Endothelial cell of umbilical vein (primary cell): Measurements from ENCODE around the gene LANCL2. TPM values are rescaled to one million over a fixed set of nuclear protein-coding genes. Genes with fewer than 3 reads are reported as not detected.

Experiments
- BruUV-seq: library from RNA; stranded (reverse); fragments of 400-500 nt; replicated peaks from 2 replicates; lab custom pipeline; 2021; lab: Mats Ljungman, UMichigan
- CTCF ChIA-PET: fragments of 300-600, 350-600 bp; sonication (Branson Sonifier 250); formaldehyde crosslinking; loops from one replicate; lab custom pipeline; 2021; ENCODE audit warnings: antibody characterized with exemption, inconsistent platforms; lab: Charles Lee
- POLR2A ChIA-PET: fragments of 300-600, 350-600 bp; sonication (Branson Sonifier 250); formaldehyde crosslinking; loops from one replicate; lab custom pipeline; 2021; ENCODE audit warnings: antibody characterized with exemption, inconsistent platforms; lab: Charles Lee
- DNase-seq: peaks from one replicate; pipeline ENCODE4 v3.0.0-alpha.2; 2011; ENCODE audit warnings: low read depth, low spot score
- FAIRE-seq: peaks from 2 replicates; lab custom pipeline; 2011; peaks lifted over from hg19 to GRCh38; lab: Jason Lieb, UNC
- H2AFZ ChIP-seq: 2 replicates; pipeline ENCODE4 v1.6.0; 2012; ENCODE audit warnings: low read depth, low read length, control low read depth, inconsistent platforms
- H3K27ac ChIP-seq: 2 replicates; pipeline ENCODE4 v1.5.1; 2011; ENCODE audit warnings: low read depth, mild to moderate bottlenecking, control low read depth, low read length, moderate library complexity; ENCODE audit not compliant: insufficient read depth
- H3K27me3 ChIP-seq, 2 experiments: 2 replicates each; pipeline versions ENCODE4 v1.6.0 to v1.6.1; 2011; ENCODE audit warnings: low read length in 2 of 2, mixed read lengths in 1 of 2; ENCODE audit not compliant: control insufficient read depth in 2 of 2, insufficient read depth in 2 of 2
- H3K36me3 ChIP-seq, 2 experiments: 2 replicates in 1 of 2; 3 replicates in 1 of 2; pipeline ENCODE4 v1.5.1; 2011; ENCODE audit warnings: low read length in 2 of 2, mild to moderate bottlenecking in 1 of 2, moderate library complexity in 1 of 2; ENCODE audit not compliant: control insufficient read depth in 2 of 2, insufficient read depth in 2 of 2; ENCODE audit errors: extremely low read depth in 1 of 2
- H3K4me1 ChIP-seq: 3 replicates; pipeline ENCODE4 v1.5.1; 2011; ENCODE audit warnings: mild to moderate bottlenecking, low read length; ENCODE audit not compliant: control insufficient read depth, insufficient read depth; ENCODE audit errors: extremely low read depth
- H3K4me2 ChIP-seq: 2 replicates; pipeline ENCODE4 v1.6.1; 2011; ENCODE audit warnings: low read length, control low read depth, mixed read lengths; ENCODE audit not compliant: insufficient read depth
- H3K4me3 ChIP-seq, 3 experiments: fragments of 200-600 bp in 1 of 3; sonication (generic), shearing (Covaris generic) in 1 of 3; replicated peaks in 1 of 3; 2 replicates each; pipeline ENCODE4 v1.5.1; 2011 to 2016; ENCODE audit warnings: control low read depth in 3 of 3, low read length in 3 of 3, mild to moderate bottlenecking in 2 of 3, inconsistent platforms in 1 of 3, low read depth in 1 of 3, moderate library complexity in 1 of 3; ENCODE audit not compliant: insufficient read depth in 1 of 3
- H3K79me2 ChIP-seq: 2 replicates; pipeline ENCODE4 v1.6.0; 2012; ENCODE audit warnings: low read length, inconsistent platforms; ENCODE audit not compliant: control insufficient read depth, insufficient read depth
- H3K9ac ChIP-seq: replicated peaks from 2 replicates; pipeline ENCODE3; 2011; ENCODE audit warnings: low read length, control low read depth; ENCODE audit not compliant: insufficient read depth; ENCODE audit errors: extremely low read depth
- H3K9me1 ChIP-seq: replicated peaks from 3 replicates; pipeline ENCODE4 v1.6.0; 2011; ENCODE audit warnings: mild to moderate bottlenecking, low read length; ENCODE audit not compliant: control insufficient read depth, insufficient read depth; ENCODE audit errors: extremely low read depth
- H3K9me3 ChIP-seq: replicated peaks from 2 replicates; pipeline ENCODE4 v1.5.1; 2012; ENCODE audit warnings: low read length, inconsistent platforms; ENCODE audit not compliant: control insufficient read depth, insufficient read depth
- H4K20me1 ChIP-seq: replicated peaks from 2 replicates; pipeline ENCODE3; 2011; ENCODE audit warnings: mild to moderate bottlenecking, low read length; ENCODE audit not compliant: control insufficient read depth, insufficient read depth; ENCODE audit errors: extremely low read depth
- CTCF ChIP-seq, 2 donors: IDR thresholded peaks; 1 replicate in 1 of 2; 2 replicates in 1 of 2; pipeline ENCODE4 v1.5.1; 2011; ENCODE audit warnings: low read length in 2 of 2, mild to moderate bottlenecking in 2 of 2, moderate library complexity in 2 of 2, control low read depth in 1 of 2, inconsistent platforms in 1 of 2, low read depth in 1 of 2; ENCODE audit not compliant: insufficient read depth in 1 of 2; ENCODE audit errors: extremely low read depth in 1 of 2
- EZH2 ChIP-seq: IDR thresholded peaks from 2 replicates; pipeline ENCODE4 v1.6.1; 2012; ENCODE audit warnings: borderline replicate concordance, low read depth, mild to moderate bottlenecking, moderate library complexity, low read length, inconsistent platforms; ENCODE audit not compliant: severe bottlenecking
- FOS ChIP-seq: IDR thresholded peaks from 2 replicates; pipeline ENCODE4 v1.6.1; 2011; ENCODE audit warnings: mild to moderate bottlenecking, low read length, moderate library complexity, borderline replicate concordance; ENCODE audit not compliant: insufficient read depth
- GATA2 ChIP-seq: IDR thresholded peaks from 2 replicates; pipeline ENCODE4 v1.7.0; 2011; ENCODE audit warnings: low read depth, mild to moderate bottlenecking, moderate library complexity, mixed read lengths, low read length; ENCODE audit not compliant: insufficient read length, insufficient read depth
- JUN ChIP-seq: IDR thresholded peaks from 2 replicates; pipeline ENCODE4 v1.6.1; 2011; ENCODE audit warnings: borderline replicate concordance, low read depth; ENCODE audit not compliant: insufficient read length, insufficient read depth
- MAX ChIP-seq: IDR thresholded peaks from 2 replicates; pipeline ENCODE4 v1.6.1; 2011; ENCODE audit not compliant: insufficient read depth, insufficient read length
- MYC ChIP-seq: IDR thresholded peaks from one replicate; pipeline ENCODE4 v1.6.1; 2011; ENCODE audit warnings: mild to moderate bottlenecking, low read depth, low read length
- POLR2A ChIP-seq: IDR thresholded peaks from 2 replicates; pipeline ENCODE4 v1.6.1; 2012; ENCODE audit warnings: low read depth, mild to moderate bottlenecking, control low read depth, low read length
- POLR2AphosphoS5 ChIP-seq: IDR thresholded peaks from 2 replicates; pipeline ENCODE4 v1.6.1; 2012; ENCODE audit warnings: low read depth, mild to moderate bottlenecking, control low read depth, low read length, moderate library complexity; ENCODE audit not compliant: insufficient read depth
- dilution Hi-C: fragments of 300-500 bp; cut with MboI; formaldehyde crosslinking; loops from one replicate; pipeline ENCODE4 v1.15.0; 2019; ENCODE audit warnings: low sequenced_read_pairs; ENCODE audit not compliant: extremely low pct_ligation_motif_present
- intact Hi-C: fragments of 100-400 bp; cut with micrococcal nuclease; formaldehyde crosslinking; loops from one replicate; pipeline ENCODE4 v1.10.0; 2022
- polyA plus RNA-seq, 4 experiments: library from polyadenylated mRNA; depleted of rRNA in 3 of 4; stranded (reverse) in 3 of 4; unstranded in 1 of 4; fragments of >200 nt; gene quantifications; 2 replicates each; pipeline versions ENCODE4 v1.2.1 to v1.2.3, GENCODE V29; 2011 to 2012; ENCODE audit warnings: missing spikeins in 1 of 4
- total RNA-seq: library from RNA; stranded (reverse); gene quantifications from 2 replicates; pipeline ENCODE4 v1.2.3, GENCODE V29; 2021

Gene LANCL2
- total and polyA plus RNA-seq, 2 donors (not counting 3 experiments of a cell fraction or from before 2014, with no cell fraction given) = 19.2 to 25.3 TPM

DNA sequence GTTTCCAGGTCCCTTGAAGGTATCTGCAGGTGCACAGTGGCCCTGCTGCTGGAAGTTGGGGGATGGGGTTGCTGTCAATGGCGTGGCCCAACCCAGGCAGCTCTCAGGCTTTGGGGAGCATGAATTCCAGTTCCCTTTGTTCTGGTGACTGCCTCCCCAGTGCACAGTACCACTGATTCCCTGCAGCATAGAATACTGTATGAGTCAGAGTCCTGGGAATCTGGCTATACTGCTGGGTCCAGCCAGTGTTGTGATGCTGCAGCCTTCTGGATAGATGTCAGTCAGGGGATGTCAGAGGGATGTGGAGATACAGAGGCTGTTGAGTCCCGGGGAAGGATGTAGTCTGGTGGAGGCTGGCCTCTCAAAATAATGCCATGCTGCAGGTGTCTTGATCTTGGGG is 99.3 kb downstream of the LANCL2 start:
- no peaks in the 10 kb centered on the region for H3K27me3 ChIP-seq
- intact Hi-C loops (no loop called here), dilution Hi-C loops (no loop called here)
- H3K36me3 ChIP-seq = peaks cover 17 to 26% of the 10 kb centered on the region in 2 experiments
- DNase-seq = no peak
- no peak overlapping the region for H2AFZ ChIP-seq
- BruUV-seq = no TSS peak
- no peaks in the 10 kb centered on the region for H3K9me3 ChIP-seq
- no peaks in the 10 kb centered on the region for H3K9me1 ChIP-seq
- no peaks in the 10 kb centered on the region for H4K20me1 ChIP-seq
- no peak overlapping the region for H3K27ac ChIP-seq
- no peak for FAIRE-seq
- H3K79me2 ChIP-seq = no peaks in the 10 kb centered on the region
- no peak overlapping the region for H3K9ac ChIP-seq
- H3K4me1 ChIP-seq = no peaks in the 10 kb centered on the region
- ChIA-PET POLR2A (no interaction called here), CTCF (no interaction called here)
- H3K4me3 ChIP-seq = no peak overlapping the region
- no peak overlapping the region for H3K4me2 ChIP-seq
- TF ChIP-seq EZH2 = no peak
- no peak for TF ChIP-seq MAX
- TF ChIP-seq JUN = no peak
- TF ChIP-seq POLR2A = no peak
- TF ChIP-seq POLR2AphosphoS5 = no peak
- no peak for TF ChIP-seq GATA2
- no peak for TF ChIP-seq CTCF (IDR thresholded peaks at IDR 0.05; ENCODE audit: extremely low read depth in 1 of 2, insufficient read depth in 1 of 2, low read depth in 1 of 2, low read length in 2 of 2)
- TF ChIP-seq MYC = no peak
- no peak for TF ChIP-seq FOS
